ENCODE measurements around the gene THAP5.

Gene THAP5

GRCh38 chr7:108569381-108570145, at the start of gene THAP5, which contains the start of gene DNAJB9:
Gene THAP5 (minus strand): TSS chr7:108569706. CDS start chr7:108569569, 137 bp downstream.
Gene DNAJB9 (plus strand): TSS chr7:108569874. CDS start chr7:108571727, 1,853 bp downstream.
- peak; percentile 100 for DNase-seq (ENCODE audit: low read depth)

- DNase-seq (ENCODE audit: low read depth) = no peak
Measured at GRCh38 chr7:108618056-108618455, 48.5 kb upstream of the THAP5 start.

GRCh38 chr7:108614896-108615295, 45.4 kb upstream of the THAP5 start:
- DNase-seq (ENCODE audit: low read depth) = no peak

GRCh38 chr7:108613949-108614381, 44.5 kb upstream of the THAP5 start:
- no peak for DNase-seq (ENCODE audit: low read depth)

GRCh38 chr7:108613147-108613948, 43.8 kb upstream of the THAP5 start:
- DNase-seq (ENCODE audit: low read depth) = peak; percentile 31

GRCh38 chr7:108611268-108611667, 41.8 kb upstream of the THAP5 start:
- DNase-seq (ENCODE audit: low read depth) = no peak

- DNase-seq (ENCODE audit: low read depth) = no peak
Measured at GRCh38 chr7:108609643-108610042, 40.1 kb upstream of the THAP5 start.

GRCh38 chr7:108605559-108606201, 36.2 kb upstream of the THAP5 start:
- DNase-seq (ENCODE audit: low read depth) = peak; percentile 50

GRCh38 chr7:108604307-108605077, 35.0 kb upstream of the THAP5 start:
- no peak for DNase-seq (ENCODE audit: low read depth)

GRCh38 chr7:108603656-108604306, 34.3 kb upstream of the THAP5 start:
- no peak for DNase-seq (ENCODE audit: low read depth)

GRCh38 chr7:108600399-108600798, 30.9 kb upstream of the THAP5 start:
- no peak for DNase-seq (ENCODE audit: low read depth)

GRCh38 chr7:108598914-108599580, 29.5 kb upstream of the THAP5 start:
- no peak for DNase-seq (ENCODE audit: low read depth)

GRCh38 chr7:108598153-108598552, 28.6 kb upstream of the THAP5 start:
- DNase-seq (ENCODE audit: low read depth) = no peak

- DNase-seq (ENCODE audit: low read depth) = no peak
Measured at GRCh38 chr7:108596560-108596959, 27.1 kb upstream of the THAP5 start.

GRCh38 chr7:108592646-108593201, 23.2 kb upstream of the THAP5 start:
- DNase-seq (ENCODE audit: low read depth) = peak; percentile 12

GRCh38 chr7:108590606-108591005, 21.1 kb upstream of the THAP5 start:
- DNase-seq (ENCODE audit: low read depth) = no peak

GRCh38 chr7:108589874-108590273, 20.4 kb upstream of the THAP5 start:
- DNase-seq (ENCODE audit: low read depth) = no peak

GRCh38 chr7:108589199-108589598, 19.7 kb upstream of the THAP5 start:
- DNase-seq (ENCODE audit: low read depth) = no peak

- DNase-seq (ENCODE audit: low read depth) = no peak
Measured at GRCh38 chr7:108586274-108586710, 16.8 kb upstream of the THAP5 start.

GRCh38 chr7:108585843-108586242, 16.3 kb upstream of the THAP5 start:
- no peak for DNase-seq (ENCODE audit: low read depth)
